GM21723 (cell line): Measurements from ENCODE around the gene CERS4.

Source experiments
- ATAC-seq: cut with Tn5 transposase; IDR thresholded peaks from one replicate; pipeline ENCODE4 v1.9.1; 2021; ENCODE audit warnings: mild to moderate bottlenecking, moderate library complexity; ENCODE audit not compliant: unreplicated experiment

CERS4 gene

DNA sequence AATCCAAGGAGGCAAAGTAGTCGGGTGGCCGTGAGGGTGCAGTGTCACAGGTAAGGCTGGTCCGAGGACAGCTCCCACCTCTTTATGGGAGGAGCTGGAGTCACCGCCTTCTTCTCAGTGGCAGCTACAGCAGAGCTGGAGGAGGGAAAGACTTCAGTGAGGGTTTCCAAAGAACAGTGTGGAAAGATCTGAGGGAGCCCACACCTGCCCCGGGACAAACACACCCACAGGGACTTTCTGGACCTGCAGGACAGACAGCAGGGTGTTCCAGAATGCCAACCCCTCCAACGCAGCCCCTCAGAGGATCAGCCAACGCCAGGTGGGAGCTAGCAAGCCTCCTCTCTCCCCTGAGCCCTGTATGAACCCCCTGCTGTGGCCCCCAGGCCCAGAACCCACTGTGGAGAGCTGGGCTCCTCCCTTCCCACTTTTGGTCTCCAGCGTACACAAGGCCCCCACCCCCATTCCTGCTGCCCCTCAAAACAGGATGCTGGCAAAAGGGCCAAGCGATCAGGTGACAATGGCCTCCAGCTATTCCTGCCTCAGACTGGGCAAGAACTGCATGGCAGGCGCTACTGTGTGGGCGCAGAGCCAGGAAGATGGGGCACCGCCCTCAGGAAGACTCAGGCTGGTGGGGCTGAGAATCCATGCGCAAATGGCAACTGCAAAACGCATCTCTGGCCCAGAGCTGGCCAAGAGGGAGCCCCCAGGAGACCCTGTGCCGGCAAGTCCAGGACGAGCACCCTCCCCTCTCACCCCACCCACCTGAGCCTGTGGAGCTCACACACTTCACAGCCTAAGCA lies 102.5 kb downstream of the CERS4 start:
- no peak for ATAC-seq
